Measurements from ENCODE around the gene SRMS.

- TF ChIP-seq CTCF (IDR thresholded peaks at IDR 0.05; ENCODE audit: low read length) (no peak), EZH2 (optimal IDR thresholded peaks at IDR 0.05; ENCODE audit: low read depth, low read length) (no peak)
Observed at GRCh38 chr20:63499338-63499969, 48.1 kb downstream of the SRMS start.

All from MM.1S (cell line).